A673 (cell line): ENCODE data around the gene RTP4. TPM values are rescaled to one million over a fixed set of nuclear protein-coding genes. Genes with fewer than 3 reads are reported as not detected.

ENCODE experiments used
- BruUV-seq: library from RNA; stranded (reverse); fragments of 400-500 nt; replicated peaks from 2 replicates; lab custom pipeline; 2021; lab: Mats Ljungman, UMichigan
- CTCF ChIA-PET: fragments of 300-600 bp; sonication (Branson Sonifier 250); formaldehyde crosslinking; loops from one replicate; lab custom pipeline; 2022; ENCODE audit warnings: antibody characterized with exemption; lab: Charles Lee
- POLR2A ChIA-PET: fragments of 300-600 bp; sonication (Branson Sonifier 250); formaldehyde crosslinking; loops from one replicate; lab custom pipeline; 2022; ENCODE audit warnings: antibody characterized with exemption; ENCODE audit not compliant: low non-redundant PET; lab: Charles Lee
- DNase-seq: peaks from one replicate; pipeline ENCODE4 v3.0.0-alpha.2; 2015; ENCODE audit warnings: low spot score
- H3K27ac ChIP-seq: fragments of 200-600 bp; sonication (generic); 2 replicates; pipeline ENCODE4 v1.5.1; 2016; ENCODE audit warnings: mixed run types, low read depth, mild to moderate bottlenecking, mixed read lengths, antibody characterized with exemption, low read length; ENCODE audit not compliant: poor library complexity, severe bottlenecking
- H3K27me3 ChIP-seq: fragments of 200-600 bp; sonication (generic); replicated peaks from 2 replicates; pipeline ENCODE4 v1.6.1; 2017; ENCODE audit warnings: mixed run types, low read depth, mild to moderate bottlenecking, mixed read lengths, antibody characterized with exemption, low read length; ENCODE audit not compliant: insufficient read depth, poor library complexity
- H3K36me3 ChIP-seq: fragments of 200-600 bp; sonication (generic); 2 replicates; pipeline ENCODE4 v1.6.1; 2016; ENCODE audit warnings: mixed run types, mild to moderate bottlenecking, mixed read lengths, antibody characterized with exemption, low read length; ENCODE audit not compliant: insufficient read depth, poor library complexity, severe bottlenecking
- H3K4me1 ChIP-seq: fragments of 200-600 bp; sonication (generic); 2 replicates; pipeline ENCODE4 v1.6.1; 2017; ENCODE audit warnings: mixed run types, mild to moderate bottlenecking, mixed read lengths, antibody characterized with exemption, low read length; ENCODE audit not compliant: insufficient read depth, poor library complexity, severe bottlenecking
- H3K4me3 ChIP-seq: fragments of 200-600 bp; sonication (generic); 2 replicates; pipeline ENCODE4 v1.5.1; 2016; ENCODE audit warnings: low read depth, mixed run types, mild to moderate bottlenecking, mixed read lengths, low read length; ENCODE audit not compliant: poor library complexity, severe bottlenecking
- H3K9me3 ChIP-seq: fragments of 200-600 bp; sonication (generic); 2 replicates; pipeline ENCODE4 v1.6.1; 2016; ENCODE audit warnings: mixed run types, low read depth, mild to moderate bottlenecking, mixed read lengths, antibody characterized with exemption, low read length; ENCODE audit not compliant: poor library complexity, severe bottlenecking
- CTCF ChIP-seq: fragments of 300-800, 200-600 bp; sonication (generic); conservative IDR thresholded peaks from 2 replicates; pipeline ENCODE4 v1.5.1; 2017; ENCODE audit warnings: low read depth, mild to moderate bottlenecking, antibody characterized with exemption, low read length, moderate library complexity, mixed read lengths
- EZH2 ChIP-seq: fragments of 200-600 bp; sonication (generic); IDR thresholded peaks from 2 replicates; pipeline ENCODE4 v1.6.1; 2017; ENCODE audit warnings: borderline replicate concordance, low read depth, mild to moderate bottlenecking, mixed read lengths, antibody characterized with exemption, low read length; ENCODE audit not compliant: poor library complexity, severe bottlenecking
- intact Hi-C: fragments of 100-400 bp; cut with micrococcal nuclease; formaldehyde crosslinking; loops from one replicate; pipeline ENCODE4 v1.10.0; 2022; ENCODE audit not compliant: unreplicated experiment
- total RNA-seq: library from RNA; stranded (reverse); gene quantifications from 2 replicates; pipeline ENCODE4 v1.2.3, GENCODE V29; 2021

The RTP4 gene
- total RNA-seq, 1 experiment from 2014 or later = not detected

DNA sequence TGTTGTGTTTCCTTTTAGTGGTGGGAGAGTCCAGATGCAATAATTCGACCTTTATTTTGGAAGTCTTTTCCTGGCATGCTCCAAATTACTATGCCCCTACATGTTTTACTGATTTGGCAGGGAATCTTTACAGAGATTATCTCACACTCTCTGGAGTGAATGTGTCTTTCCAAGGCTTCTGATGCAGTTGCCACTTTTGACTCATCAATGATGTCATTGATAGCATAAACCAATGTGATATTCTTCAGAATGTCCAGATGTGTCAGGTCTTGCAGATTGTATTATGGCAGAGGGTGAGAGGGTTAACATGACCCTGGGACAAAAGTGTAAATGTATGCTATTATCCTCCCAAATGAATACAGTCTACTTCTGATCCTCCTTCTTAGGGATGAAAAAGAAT lies 9.7 kb downstream of the RTP4 start:
- no peaks in the 10 kb centered on the region for H3K36me3 ChIP-seq
- H3K27me3 ChIP-seq = peaks cover 6% of the 10 kb centered on the region
- POLR2A ChIA-PET = no interaction called here
- no peak overlapping the region for H3K27ac ChIP-seq
- TF ChIP-seq CTCF (no peak), EZH2 (no peak)
- H3K4me1 ChIP-seq = no peaks in the 10 kb centered on the region
- CTCF ChIA-PET = no interaction called here
- intact Hi-C loops = no loop called here
- no TSS peak for BruUV-seq
- DNase-seq = no peak
- H3K4me3 ChIP-seq = no peak overlapping the region
- no peaks in the 10 kb centered on the region for H3K9me3 ChIP-seq

- Histone ChIP-seq H3K36me3 (no peaks in the 10 kb centered on the region), H3K27me3 (no peaks in the 10 kb centered on the region), H3K4me1 (no peaks in the 10 kb centered on the region), H3K9me3 (no peaks in the 10 kb centered on the region), H3K4me3 (no peak overlapping the region), H3K27ac (no peak overlapping the region)
- intact Hi-C loops = no loop called here
- BruUV-seq = no TSS peak
- no peak for TF ChIP-seq CTCF
- no peak for TF ChIP-seq EZH2
- ChIA-PET POLR2A (no interaction called here), CTCF (no interaction called here)
- no peak for DNase-seq
Measured at GRCh38 chr3:187382609-187383151, 14.5 kb downstream of the RTP4 start.

DNA sequence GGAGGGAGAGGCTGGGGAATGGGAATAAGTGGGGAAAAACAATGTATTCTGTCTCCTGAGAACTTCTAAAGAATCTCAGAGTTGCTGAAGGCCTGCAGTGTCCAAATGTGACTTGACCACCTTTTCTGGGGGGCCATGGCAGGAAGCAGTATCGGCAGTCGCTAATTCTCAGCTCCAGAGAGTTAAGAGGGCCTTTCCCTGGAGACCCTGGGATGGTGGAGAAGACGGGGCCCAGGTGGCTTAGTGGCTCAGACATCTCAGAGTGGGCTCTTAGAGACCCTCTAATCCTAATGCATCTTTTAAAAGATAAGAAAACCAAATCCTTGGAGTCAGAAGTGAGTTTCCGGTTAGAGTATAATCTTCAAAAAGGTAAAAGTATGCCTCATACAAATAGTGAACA lies 15.1 kb downstream of the RTP4 start:
- ChIA-PET CTCF (no interaction called here), POLR2A (no interaction called here)
- no peak for TF ChIP-seq EZH2
- no peak for TF ChIP-seq CTCF

More for the DNA sequence above, 15.1 kb downstream of the RTP4 start:
- intact Hi-C loops = no loop called here
- DNase-seq = no peak
- H3K27ac ChIP-seq = no peak overlapping the region
- H3K36me3 ChIP-seq = no peaks in the 10 kb centered on the region
- no TSS peak for BruUV-seq
- no peaks in the 10 kb centered on the region for H3K4me1 ChIP-seq
- H3K9me3 ChIP-seq = no peaks in the 10 kb centered on the region
- no peak overlapping the region for H3K4me3 ChIP-seq
- H3K27me3 ChIP-seq = no peaks in the 10 kb centered on the region
